Hepatocyte (in vitro differentiated cells): ENCODE data around the gene RABAC1. TPM values are rescaled to one million over a fixed set of nuclear protein-coding genes. Genes with fewer than 3 reads are reported as not detected.

Experiments used
- DNase-seq: peaks from one replicate; pipeline ENCODE4 v3.0.0-alpha.2; 2016; ENCODE audit warnings: low spot score
- H2AFZ ChIP-seq: fragments of 200-600 bp; sonication (generic); 2 replicates; pipeline ENCODE4 v1.6.0; 2016; ENCODE audit warnings: antibody characterized with exemption, mild to moderate bottlenecking
- H3K27ac ChIP-seq: fragments of 200-600 bp; sonication (generic); 2 replicates; pipeline ENCODE4 v1.5.1; 2016; ENCODE audit warnings: mild to moderate bottlenecking
- H3K27me3 ChIP-seq: fragments of 200-600 bp; sonication (generic); 2 replicates; pipeline ENCODE4 v1.6.1; 2016
- H3K36me3 ChIP-seq: fragments of 200-600 bp; sonication (generic); replicated peaks from 2 replicates; pipeline ENCODE4 v1.5.1; 2016; ENCODE audit warnings: low read depth; ENCODE audit not compliant: insufficient read depth
- H3K4me1 ChIP-seq: fragments of 200-600 bp; sonication (generic); 2 replicates; pipeline ENCODE4 v1.5.1; 2016; ENCODE audit warnings: mild to moderate bottlenecking, moderate library complexity; ENCODE audit not compliant: insufficient read depth
- H3K4me2 ChIP-seq: fragments of 200-600 bp; sonication (generic); 2 replicates; pipeline ENCODE4 v1.6.0; 2016
- H3K4me3 ChIP-seq: fragments of 200-600 bp; sonication (generic); 2 replicates; pipeline ENCODE4 v1.5.1; 2016; ENCODE audit warnings: mild to moderate bottlenecking
- H3K79me2 ChIP-seq: fragments of 200-600 bp; sonication (generic); 2 replicates; pipeline ENCODE4 v1.6.0; 2017; ENCODE audit warnings: mild to moderate bottlenecking
- H3K9me2 ChIP-seq: fragments of 200-600 bp; sonication (generic); replicated peaks from 2 replicates; pipeline ENCODE4 v1.6.0; 2017; ENCODE audit warnings: mild to moderate bottlenecking; ENCODE audit not compliant: insufficient read depth
- H3K9me3 ChIP-seq: fragments of 200-600 bp; sonication (generic); 2 replicates; pipeline ENCODE4 v1.5.1; 2016; ENCODE audit warnings: low read depth, mild to moderate bottlenecking
- H4K20me1 ChIP-seq: fragments of 200-600 bp; sonication (generic); 2 replicates; pipeline ENCODE4 v1.6.0; 2016; ENCODE audit warnings: mild to moderate bottlenecking; ENCODE audit not compliant: insufficient read depth, poor library complexity, severe bottlenecking
- CTCF ChIP-seq: fragments of 200-600 bp; sonication (generic); IDR thresholded peaks from 2 replicates; pipeline ENCODE4 v1.5.1; 2016; ENCODE audit warnings: antibody characterized with exemption, mild to moderate bottlenecking; ENCODE audit not compliant: poor library complexity
- EZH2 ChIP-seq: fragments of 200-600 bp; sonication (generic); IDR thresholded peaks from 2 replicates; pipeline ENCODE4 v1.6.1; 2016; ENCODE audit warnings: antibody characterized with exemption, mild to moderate bottlenecking, borderline replicate concordance
- EZH2phosphoT487 ChIP-seq: fragments of 200-600 bp; sonication (generic); IDR thresholded peaks from one replicate; pipeline ENCODE4 v1.6.1; 2018; ENCODE audit warnings: antibody characterized with exemption, mild to moderate bottlenecking, low read depth, moderate library complexity; ENCODE audit not compliant: unreplicated experiment, severe bottlenecking
- WGBS: methylation state at CpG from one replicate; pipeline ENCODE4 v1.1.6; 2016; ENCODE audit warnings: low lambda C conversion rate; ENCODE audit errors: missing lambda C conversion rate; 5-methylcytosine and 5-hydroxymethylcytosine counted together
- polyA plus RNA-seq: library from polyadenylated mRNA; unstranded; fragments of >200 nt; fragmentation: Nextera tagmentation; extraction: Ambion mirVana; gene quantifications from 2 replicates; pipeline ENCODE4 v1.2.1, GENCODE V29; 2016
- total RNA-seq: library from RNA; depleted of rRNA; stranded (reverse); fragments of >200 nt; gene quantifications from 2 replicates; pipeline ENCODE4 v1.2.3, GENCODE V29; 2014

RABAC1 gene
- total and polyA plus RNA-seq, 2 experiments from 2014 or later = 203 to 395 TPM

GRCh38 chr19:41955521-41955920 is 3.6 kb downstream of the RABAC1 start:
- no peaks in the 10 kb centered on the region for H3K9me3 ChIP-seq
- no peak for DNase-seq
- peaks cover 3% of the 10 kb centered on the region for H3K4me1 ChIP-seq
- no peaks in the 10 kb centered on the region for H3K79me2 ChIP-seq
- H3K4me3 ChIP-seq = no peak overlapping the region
- no peaks in the 10 kb centered on the region for H3K9me2 ChIP-seq
- WGBS = 83% methylated on average over 7 of the region's 7 CpGs
- no peaks in the 10 kb centered on the region for H3K36me3 ChIP-seq
- no peaks in the 10 kb centered on the region for H4K20me1 ChIP-seq
- H2AFZ ChIP-seq = no peak overlapping the region
- H3K27ac ChIP-seq = no peak overlapping the region
- TF ChIP-seq EZH2 (no peak), CTCF (no peak), EZH2phosphoT487 (no peak)
- H3K4me2 ChIP-seq = no peak overlapping the region
- H3K27me3 ChIP-seq = no peaks in the 10 kb centered on the region

- Histone ChIP-seq H3K36me3 (no peaks in the 10 kb centered on the region), H3K9me2 (no peaks in the 10 kb centered on the region), H3K27me3 (no peaks in the 10 kb centered on the region), H4K20me1 (no peaks in the 10 kb centered on the region), H3K79me2 (no peaks in the 10 kb centered on the region), H3K27ac (no peak overlapping the region), H3K4me1 (no peaks in the 10 kb centered on the region), H2AFZ (no peak overlapping the region), H3K4me3 (no peak overlapping the region), H3K4me2 (no peak overlapping the region), H3K9me3 (no peaks in the 10 kb centered on the region)
- DNase-seq = peak; percentile 87
- TF ChIP-seq EZH2 = no peak
- no peak for TF ChIP-seq EZH2phosphoT487
- peak; percentile 91 for TF ChIP-seq CTCF
- WGBS = 12% methylated on average over 4 of the region's 12 CpGs
Observed at GRCh38 chr19:41951686-41952172, 7.4 kb downstream of the RABAC1 start.

GRCh38 chr19:41947091-41947490 is 12.0 kb downstream of the RABAC1 start:
- Histone ChIP-seq H2AFZ (no peak overlapping the region), H3K79me2 (no peaks in the 10 kb centered on the region), H4K20me1 (no peaks in the 10 kb centered on the region), H3K4me2 (no peak overlapping the region), H3K36me3 (no peaks in the 10 kb centered on the region), H3K27me3 (no peaks in the 10 kb centered on the region), H3K9me3 (no peaks in the 10 kb centered on the region), H3K9me2 (no peaks in the 10 kb centered on the region), H3K27ac (no peak overlapping the region), H3K4me1 (no peaks in the 10 kb centered on the region), H3K4me3 (no peak overlapping the region)
- WGBS = 89% methylated on average over 3 of the region's 3 CpGs
- no peak for TF ChIP-seq CTCF
- TF ChIP-seq EZH2 = no peak
- TF ChIP-seq EZH2phosphoT487 = no peak
- no peak for DNase-seq
